ES-I3 (cell line): ENCODE measurements around the gene ARL5B.

ENCODE experiments used
- H3K36me3 ChIP-seq: 2 replicates; pipeline ENCODE4 v1.6.1; 2013; ENCODE audit warnings: mild to moderate bottlenecking, low read length, control low read depth, moderate library complexity; ENCODE audit not compliant: insufficient read depth
- H3K4me1 ChIP-seq: 2 replicates; pipeline ENCODE4 v1.6.1; 2013; ENCODE audit warnings: mild to moderate bottlenecking, control low read depth, low read length; ENCODE audit not compliant: insufficient read depth
- H3K9ac ChIP-seq: 2 replicates; pipeline ENCODE4 v1.6.1; 2013; ENCODE audit warnings: low read depth, mild to moderate bottlenecking, low read length, moderate library complexity
- H3K9me3 ChIP-seq: 2 replicates; pipeline ENCODE4 v1.6.1; 2013; ENCODE audit warnings: mild to moderate bottlenecking, low read length, moderate library complexity; ENCODE audit not compliant: control insufficient read depth, insufficient read depth

ARL5B gene

DNA sequence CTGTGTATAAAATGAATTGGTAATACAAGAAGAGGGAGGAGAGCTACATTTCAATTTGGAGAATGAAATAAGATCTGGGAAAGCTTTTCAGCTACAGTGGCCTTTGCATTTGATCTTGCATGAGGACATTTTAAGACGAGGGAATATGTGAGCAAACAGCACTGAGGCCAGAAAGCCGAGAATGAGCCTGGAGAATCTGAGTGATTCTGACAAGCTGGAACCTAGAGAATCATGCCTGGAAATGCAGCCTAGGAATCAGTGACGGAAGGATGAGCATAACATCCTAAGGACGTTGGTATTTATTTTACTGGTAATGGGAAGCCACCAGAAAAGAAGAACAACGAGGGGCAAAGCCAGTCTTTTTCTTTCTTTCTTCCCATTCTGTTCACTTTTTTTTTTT is 44.3 kb downstream of the ARL5B start:
- H3K9me3 ChIP-seq, result no peaks in the 10 kb centered on the region
- H3K9ac ChIP-seq, result no peak overlapping the region
- no peaks in the 10 kb centered on the region for H3K36me3 ChIP-seq
- no peaks in the 10 kb centered on the region for H3K4me1 ChIP-seq

- H3K9ac ChIP-seq, result no peak overlapping the region
- H3K4me1 ChIP-seq, result no peaks in the 10 kb centered on the region
- no peaks in the 10 kb centered on the region for H3K9me3 ChIP-seq
- no peaks in the 10 kb centered on the region for H3K36me3 ChIP-seq
Measured at GRCh38 chr10:18710201-18710653, 51.0 kb downstream of the ARL5B start.

- Histone ChIP-seq H3K9ac (no peak overlapping the region), H3K4me1 (no peaks in the 10 kb centered on the region), H3K36me3 (no peaks in the 10 kb centered on the region), H3K9me3 (no peaks in the 10 kb centered on the region)
Measured at GRCh38 chr10:18713077-18713476, 53.8 kb downstream of the ARL5B start.

- Histone ChIP-seq H3K9me3 (no peaks in the 10 kb centered on the region), H3K36me3 (no peaks in the 10 kb centered on the region), H3K9ac (no peak overlapping the region), H3K4me1 (no peaks in the 10 kb centered on the region)
Measured at GRCh38 chr10:18718991-18719390, 59.8 kb downstream of the ARL5B start.

DNA sequence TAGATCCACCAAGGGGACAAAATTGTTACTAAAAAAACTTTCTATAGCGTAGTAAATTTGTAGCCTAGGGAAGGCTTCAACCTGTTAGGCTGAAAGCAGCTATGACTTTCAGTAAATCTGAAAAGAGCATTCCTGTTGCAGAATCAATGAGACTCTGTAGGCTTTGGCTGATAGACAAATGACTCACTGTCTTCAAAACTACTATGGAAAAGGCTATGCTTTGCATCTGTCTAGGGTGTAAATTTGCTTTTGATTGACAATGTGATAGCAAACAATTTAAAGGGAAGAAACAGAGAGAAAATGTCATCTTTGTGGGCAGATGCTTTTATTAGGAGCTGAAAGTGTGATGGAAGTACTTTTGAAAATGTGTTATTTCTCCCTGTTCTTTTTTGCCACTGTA is 60.6 kb downstream of the ARL5B start:
- Histone ChIP-seq H3K36me3 (no peaks in the 10 kb centered on the region), H3K9me3 (no peaks in the 10 kb centered on the region), H3K9ac (no peak overlapping the region)

DNA sequence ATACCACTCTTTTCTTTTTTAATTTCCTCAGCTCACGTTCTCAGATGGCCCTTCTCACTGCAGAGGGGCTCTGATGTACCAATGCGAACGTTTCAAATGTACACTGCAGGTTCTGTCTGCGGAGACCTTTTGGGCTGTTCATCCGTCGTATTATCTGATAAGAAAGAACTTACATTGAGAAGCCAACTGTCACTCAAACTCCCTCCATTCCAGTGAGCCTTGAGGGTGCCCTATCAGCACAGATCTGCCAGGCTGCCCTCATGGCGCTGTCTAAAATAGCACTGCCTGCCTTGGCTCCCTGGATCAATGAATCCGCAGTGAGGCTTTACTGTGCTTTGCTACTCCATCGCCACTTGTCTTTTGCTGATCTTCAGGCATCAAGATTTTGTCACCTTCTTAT is 61.8 kb downstream of the ARL5B start:
- H3K9me3 ChIP-seq, result no peaks in the 10 kb centered on the region
- no peak overlapping the region for H3K9ac ChIP-seq
- no peaks in the 10 kb centered on the region for H3K4me1 ChIP-seq
- H3K36me3 ChIP-seq, result no peaks in the 10 kb centered on the region

More for the DNA sequence above, 60.6 kb downstream of the ARL5B start:
- H3K4me1 ChIP-seq, result no peaks in the 10 kb centered on the region

DNA sequence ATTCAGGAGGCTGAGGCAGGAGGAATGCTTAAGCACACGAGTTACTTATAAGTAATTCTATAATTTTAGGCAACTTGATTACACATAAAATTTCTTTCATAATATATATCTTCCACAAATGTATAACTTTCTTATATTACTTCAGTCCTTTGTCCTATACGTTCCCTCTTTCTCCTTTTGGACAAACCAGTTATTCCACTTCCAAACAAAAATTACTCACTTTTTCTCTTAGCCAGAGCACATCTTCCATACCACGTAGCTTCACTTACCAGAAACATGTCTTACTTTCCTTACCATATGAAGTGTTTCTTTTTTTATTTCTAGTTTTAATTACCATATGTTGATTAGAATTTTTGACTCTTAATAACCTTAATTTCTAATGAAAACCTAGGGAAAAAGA is 64.6 kb downstream of the ARL5B start:
- no peak overlapping the region for H3K9ac ChIP-seq
- no peaks in the 10 kb centered on the region for H3K9me3 ChIP-seq
- no peaks in the 10 kb centered on the region for H3K36me3 ChIP-seq
- H3K4me1 ChIP-seq, result no peaks in the 10 kb centered on the region
